RPMI7951 (cell line): ENCODE measurements around the gene EIF4E2. TPM values are rescaled to one million over a fixed set of nuclear protein-coding genes. Genes with fewer than 3 reads are reported as not detected.
"Not testable (repeated sequence)": the region's sequence is repeated elsewhere in the genome, so short reads cannot be mapped to it uniquely, and the experiment has no call there.

Experiments used
- DNase-seq: peaks from one replicate; pipeline ENCODE4 v3.0.0-alpha.2; 2012; ENCODE audit warnings: low read depth
- total RNA-seq: library from RNA; depleted of rRNA; stranded (reverse); fragments of >200 nt; shearing (Covaris generic); gene quantifications from 2 replicates; pipeline ENCODE4 v1.2.3, GENCODE V29; 2014

The EIF4E2 gene
- total RNA-seq, 1 experiment from 2014 or later: 146 TPM

- DNase-seq: peak; percentile 96
Measured at GRCh38 chr2:232568161-232568560, 17.7 kb downstream of the EIF4E2 start.

GRCh38 chr2:232569541-232569940 lies 19.1 kb downstream of the EIF4E2 start:
- DNase-seq: no peak

- not testable (repeated sequence) for DNase-seq
Measured at GRCh38 chr2:232570481-232570880, 20.0 kb downstream of the EIF4E2 start.

GRCh38 chr2:232571026-232571474 lies 20.6 kb downstream of the EIF4E2 start:
- DNase-seq: peak; percentile 30

- no peak for DNase-seq
Measured at GRCh38 chr2:232573042-232573441, 22.6 kb downstream of the EIF4E2 start.

- DNase-seq: no peak
Measured at GRCh38 chr2:232573771-232574435, 23.4 kb downstream of the EIF4E2 start.

- DNase-seq: no peak
Measured at GRCh38 chr2:232574674-232575403, 24.4 kb downstream of the EIF4E2 start.

- DNase-seq: no peak
Measured at GRCh38 chr2:232575404-232575746, 24.9 kb downstream of the EIF4E2 start.

- DNase-seq: peak; percentile 45
Measured at GRCh38 chr2:232576995-232577394, 26.5 kb downstream of the EIF4E2 start.

GRCh38 chr2:232577841-232578240 lies 27.4 kb downstream of the EIF4E2 start:
- DNase-seq: no peak

- DNase-seq: no peak
Measured at GRCh38 chr2:232578626-232579025, 28.1 kb downstream of the EIF4E2 start.

GRCh38 chr2:232580648-232580981 lies 30.1 kb downstream of the EIF4E2 start:
- no peak for DNase-seq

GRCh38 chr2:232581725-232582124 lies 31.2 kb downstream of the EIF4E2 start:
- DNase-seq: no peak

GRCh38 chr2:232584238-232584637 lies 33.7 kb downstream of the EIF4E2 start:
- DNase-seq: no peak

GRCh38 chr2:232586943-232587505 lies 36.5 kb downstream of the EIF4E2 start:
- DNase-seq: no peak

- DNase-seq: no peak
Measured at GRCh38 chr2:232587512-232587911, 37.0 kb downstream of the EIF4E2 start.

- no peak for DNase-seq
Measured at GRCh38 chr2:232588031-232588430, 37.5 kb downstream of the EIF4E2 start.

- DNase-seq: peak; percentile 71
Measured at GRCh38 chr2:232588680-232589585, 38.4 kb downstream of the EIF4E2 start.

- peak; percentile 80 for DNase-seq
Measured at GRCh38 chr2:232592772-232593395, 42.4 kb downstream of the EIF4E2 start.

- DNase-seq: peak; percentile 11
Measured at GRCh38 chr2:232593982-232594381, 43.5 kb downstream of the EIF4E2 start.

GRCh38 chr2:232597362-232598079 lies 47.0 kb downstream of the EIF4E2 start:
- no peak for DNase-seq
